Adipose tissue (tissue), 3 donors: ENCODE data around the gene CDH7. TPM values are rescaled to one million over a fixed set of nuclear protein-coding genes. Genes with fewer than 3 reads are reported as not detected.

Experiments used
- H3K27ac ChIP-seq: one replicate; pipeline ENCODE4 v1.5.1; 2013; ENCODE audit warnings: low read depth, low read length
- whole genome bisulfite sequencing, 3 donors: extraction: QIAGEN DNeasy Blood & Tissue Kit; methylation state at CpG; one replicate each; pipeline ENCODE4 v1.1.7; 2013; 5-methylcytosine and 5-hydroxymethylcytosine counted together
- polyA plus RNA-seq, 3 donors: library from polyadenylated mRNA; stranded (reverse); fragments of 200-250 nt; gene quantifications; one replicate each; pipeline ENCODE4 v1.2.3, GENCODE V29; 2013
- donor health status: healthy with polysubstance abuse.
- donor health status: Bipolar disorder and iron deficiency.
- donor health status: healthy.

CDH7 gene, protein sequence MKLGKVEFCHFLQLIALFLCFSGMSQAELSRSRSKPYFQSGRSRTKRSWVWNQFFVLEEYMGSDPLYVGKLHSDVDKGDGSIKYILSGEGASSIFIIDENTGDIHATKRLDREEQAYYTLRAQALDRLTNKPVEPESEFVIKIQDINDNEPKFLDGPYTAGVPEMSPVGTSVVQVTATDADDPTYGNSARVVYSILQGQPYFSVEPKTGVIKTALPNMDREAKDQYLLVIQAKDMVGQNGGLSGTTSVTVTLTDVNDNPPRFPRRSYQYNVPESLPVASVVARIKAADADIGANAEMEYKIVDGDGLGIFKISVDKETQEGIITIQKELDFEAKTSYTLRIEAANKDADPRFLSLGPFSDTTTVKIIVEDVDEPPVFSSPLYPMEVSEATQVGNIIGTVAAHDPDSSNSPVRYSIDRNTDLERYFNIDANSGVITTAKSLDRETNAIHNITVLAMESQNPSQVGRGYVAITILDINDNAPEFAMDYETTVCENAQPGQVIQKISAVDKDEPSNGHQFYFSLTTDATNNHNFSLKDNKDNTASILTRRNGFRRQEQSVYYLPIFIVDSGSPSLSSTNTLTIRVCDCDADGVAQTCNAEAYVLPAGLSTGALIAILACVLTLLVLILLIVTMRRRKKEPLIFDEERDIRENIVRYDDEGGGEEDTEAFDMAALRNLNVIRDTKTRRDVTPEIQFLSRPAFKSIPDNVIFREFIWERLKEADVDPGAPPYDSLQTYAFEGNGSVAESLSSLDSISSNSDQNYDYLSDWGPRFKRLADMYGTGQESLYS
- not detected for polyA plus RNA-seq

DNA sequence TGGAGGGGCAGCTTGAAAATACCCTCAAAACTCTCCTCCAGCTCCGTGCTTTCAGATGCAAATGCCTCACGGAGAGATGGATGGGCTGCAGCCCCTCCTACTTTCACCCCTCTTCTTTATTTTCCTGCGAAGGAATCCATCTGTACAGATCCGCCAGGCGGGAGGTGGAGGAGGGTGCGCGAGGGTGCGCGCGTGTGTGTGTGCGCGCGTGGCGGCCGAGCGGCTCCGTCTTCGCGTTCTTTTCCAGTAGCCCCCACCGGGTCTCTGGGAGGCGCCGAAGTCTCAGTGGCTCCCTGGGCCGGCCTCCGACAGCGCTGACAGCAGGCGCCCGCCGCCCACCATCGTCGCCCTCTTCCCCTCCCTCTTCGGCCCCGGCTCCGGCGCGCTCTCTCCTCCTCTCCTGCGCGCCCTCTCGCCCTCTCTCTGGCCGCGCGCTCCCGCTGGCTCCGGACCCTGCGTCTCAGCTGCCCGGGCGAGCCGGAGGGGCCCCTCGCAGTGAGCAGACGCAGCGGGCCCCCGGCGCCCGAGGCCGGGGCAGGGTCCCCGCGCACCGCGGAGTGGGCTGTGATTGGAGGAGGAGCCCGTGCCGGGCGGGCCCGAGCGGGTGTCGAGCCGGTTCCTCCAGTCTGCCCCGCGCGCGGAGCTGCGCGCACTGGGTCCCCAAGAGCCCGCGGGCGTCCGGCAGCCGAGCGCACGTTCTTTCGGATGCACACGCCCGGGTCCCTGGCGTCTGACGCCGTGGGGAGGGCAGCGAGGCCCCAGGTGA, at the start of gene CDH7:
TSS of gene CDH7 (plus strand) at position 624 of the 766 bp plus-strand sequence. CDS start 11,831 bp downstream, outside the sequence.
- WGBS, 3 donors: 0 to 2% (median 1%) methylated on average over 52 to 85 of the region's 85 CpGs
- no peak within 1 kb of the TSS for H3K27ac ChIP-seq

GRCh38 chr18:65704046-65704445, 46.8 kb upstream of the CDH7 start:
- H3K27ac ChIP-seq: no peak overlapping the region

GRCh38 chr18:65706646-65707045, 44.2 kb upstream of the CDH7 start:
- H3K27ac ChIP-seq: no peak overlapping the region
- 44 to 100% (median 100%) methylated on average over 1 of the region's 1 CpG for WGBS, 3 donors

More at GRCh38 chr18:65704046-65704445, 46.8 kb upstream of the CDH7 start:
- 76 to 79% (median 79%) methylated on average over 1 of the region's 1 CpG for WGBS, 3 donors

DNA sequence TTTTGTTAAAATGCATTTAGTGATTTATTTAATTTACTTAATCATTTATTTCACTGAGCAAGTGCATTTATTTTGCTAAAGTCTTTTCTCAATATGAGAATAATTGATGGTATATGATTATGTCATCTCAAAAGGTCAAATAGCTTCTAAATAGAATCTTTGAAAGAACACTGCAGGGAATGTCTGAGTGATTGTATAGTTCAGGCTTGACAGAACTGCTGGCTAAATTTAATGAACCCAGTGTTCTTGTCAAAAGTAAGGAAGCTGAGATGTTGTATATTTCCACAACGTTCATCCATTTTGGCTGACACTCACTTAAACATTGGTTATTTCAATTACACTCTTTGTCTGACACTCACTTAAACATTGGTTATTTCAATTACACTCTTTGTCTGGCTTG, 39.3 kb upstream of the CDH7 start:
- no peak overlapping the region for H3K27ac ChIP-seq
- 40 to 47% (median 42%) methylated on average over 1 of the region's 1 CpG for WGBS, 3 donors

- H3K27ac ChIP-seq: no peak overlapping the region
- WGBS, 3 donors: 20 to 75% (median 29%) methylated on average over 3 of the region's 3 CpGs
Measured at GRCh38 chr18:65721619-65722018, 29.2 kb upstream of the CDH7 start.

- WGBS, 3 donors: 18 to 29% (median 23%) methylated on average over 9 of the region's 9 CpGs
- H3K27ac ChIP-seq: no peak overlapping the region
Measured at GRCh38 chr18:65725251-65726050, 25.4 kb upstream of the CDH7 start.

GRCh38 chr18:65735155-65735554, 15.7 kb upstream of the CDH7 start:
- H3K27ac ChIP-seq: no peak overlapping the region
- 58 to 74% (median 64%) methylated on average over 3 of the region's 3 CpGs for WGBS, 3 donors

GRCh38 chr18:65737471-65737955, 13.3 kb upstream of the CDH7 start:
- 41 to 50% (median 48%) methylated on average over 2 of the region's 2 CpGs for WGBS, 3 donors
- H3K27ac ChIP-seq: no peak overlapping the region

GRCh38 chr18:65746936-65747335, 3.9 kb upstream of the CDH7 start:
- 38 to 68% (median 65%) methylated on average over 3 of the region's 3 CpGs for WGBS, 3 donors
- no peak overlapping the region for H3K27ac ChIP-seq

- 56 to 73% (median 63%) methylated on average over 2 of the region's 2 CpGs for WGBS, 3 donors
- no peak overlapping the region for H3K27ac ChIP-seq
Measured at GRCh38 chr18:65748321-65748720, 2.5 kb upstream of the CDH7 start.

GRCh38 chr18:65749841-65750240, 971 bp upstream of the CDH7 start:
- no peak overlapping the region for H3K27ac ChIP-seq
- WGBS, 3 donors: 4 to 8% (median 7%) methylated on average over 8 of the region's 8 CpGs

GRCh38 chr18:65751155-65752085, 608 bp downstream of the CDH7 start:
- no peak overlapping the region for H3K27ac ChIP-seq
- WGBS, 3 donors: 5 to 6% (median 6%) methylated on average over 42 of the region's 42 CpGs

DNA sequence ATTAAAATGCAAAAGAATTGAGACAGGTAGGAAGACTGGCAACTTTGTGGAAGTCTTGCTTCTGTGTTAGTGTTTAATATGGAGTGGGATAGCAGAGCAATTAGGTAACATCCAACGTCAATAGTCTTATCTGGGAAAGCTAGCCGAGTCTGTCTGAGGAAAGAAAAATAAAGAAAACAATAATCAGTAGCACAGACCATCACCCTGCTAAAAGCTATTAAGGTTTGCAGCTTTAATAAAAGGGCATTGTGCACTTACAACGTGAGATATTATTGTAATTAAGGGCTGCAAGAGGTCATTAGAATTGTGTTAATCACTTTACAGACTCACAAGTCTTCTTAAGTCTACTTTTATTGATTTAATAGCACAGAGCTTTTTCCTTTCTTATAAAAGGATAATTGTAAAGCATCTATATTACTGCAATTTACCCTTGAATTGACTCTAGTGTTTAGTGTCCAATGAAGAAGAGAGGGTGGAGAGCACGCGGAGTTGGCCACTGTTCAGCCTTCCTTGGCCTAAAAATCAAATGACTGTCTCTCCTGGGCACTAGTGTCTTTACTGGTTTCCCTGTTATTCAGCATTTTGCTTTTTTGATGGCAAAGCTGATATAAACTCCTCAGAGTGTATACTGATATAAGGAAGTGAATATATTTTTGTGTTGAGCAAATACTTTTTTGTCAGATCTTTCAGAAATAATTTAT, 2.0 kb downstream of the CDH7 start:
- WGBS, 3 donors: 41 to 55% (median 41%) methylated on average over 5 of the region's 5 CpGs

GRCh38 chr18:65753520-65753919, 2.7 kb downstream of the CDH7 start:
- no peak overlapping the region for H3K27ac ChIP-seq
- 5 to 6% (median 5%) methylated on average over 2 of the region's 2 CpGs for WGBS, 3 donors

More for the DNA sequence above, 2.0 kb downstream of the CDH7 start:
- no peak overlapping the region for H3K27ac ChIP-seq

GRCh38 chr18:65754121-65754520, 3.3 kb downstream of the CDH7 start:
- 33 to 35% (median 33%) methylated on average over 3 of the region's 3 CpGs for WGBS, 3 donors
- no peak overlapping the region for H3K27ac ChIP-seq

GRCh38 chr18:65755616-65756015, 4.8 kb downstream of the CDH7 start:
- H3K27ac ChIP-seq: no peak overlapping the region
